Measurements from ENCODE around the gene KIFBP.
"Not testable (repeated sequence)": the region's sequence is repeated elsewhere in the genome, so short reads cannot be mapped to it uniquely, and the experiment has no call there.

The KIFBP gene

DNA sequence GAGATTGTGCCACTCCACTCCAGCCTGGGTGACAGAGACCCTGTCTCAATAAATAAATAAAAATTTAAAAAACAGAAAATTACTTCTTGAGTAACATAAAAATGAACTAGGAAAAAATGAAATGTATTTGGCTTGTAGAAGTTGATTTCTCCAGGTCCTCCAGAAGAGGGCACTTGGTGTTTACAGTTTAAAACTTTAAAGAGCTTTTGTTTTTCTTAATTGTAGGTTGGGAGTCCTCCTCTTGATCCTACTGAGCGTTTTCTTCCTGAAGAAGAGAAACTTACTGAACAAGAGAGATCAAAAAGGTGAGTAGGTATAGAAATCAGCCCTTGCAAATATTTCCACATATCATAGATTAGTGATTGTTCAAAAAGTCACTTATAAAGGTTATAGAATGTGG, 16.2 kb downstream of the KIFBP start:
- DNase-seq, result no peak

DNA sequence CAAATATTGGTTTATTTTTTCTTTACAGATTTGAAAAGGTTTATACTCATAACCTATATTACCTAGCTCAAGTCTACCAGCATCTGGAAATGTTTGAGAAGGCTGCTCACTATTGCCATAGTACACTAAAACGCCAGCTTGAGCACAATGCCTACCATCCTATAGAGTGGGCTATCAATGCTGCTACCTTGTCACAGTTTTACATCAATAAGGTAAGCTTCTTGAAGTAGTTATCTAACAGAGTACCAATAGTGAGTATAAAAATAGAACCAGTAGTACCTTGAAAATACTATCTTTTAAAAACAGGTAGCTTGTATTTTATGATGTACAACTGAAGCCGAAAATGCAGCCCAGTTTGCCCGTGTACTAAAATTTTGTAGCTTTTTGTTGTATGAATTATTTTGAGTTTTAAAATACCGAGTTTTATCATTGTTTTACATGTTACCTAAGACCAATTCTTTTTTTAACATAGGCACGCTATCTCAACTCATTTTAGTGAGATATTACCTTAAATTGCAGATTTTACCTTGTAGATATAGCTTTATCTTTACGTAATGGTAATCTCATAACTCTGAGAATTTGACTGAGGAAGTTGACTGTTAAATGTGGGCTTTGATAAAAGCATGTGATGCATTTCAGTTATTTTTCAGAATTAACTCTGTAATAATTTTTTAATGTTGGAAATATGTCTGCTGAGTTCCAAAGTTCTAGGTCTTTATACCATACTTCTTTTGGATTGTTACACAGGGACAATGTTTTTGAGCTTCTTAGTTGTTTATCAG, 17.3 kb downstream of the KIFBP start:
- no peak for DNase-seq

DNA sequence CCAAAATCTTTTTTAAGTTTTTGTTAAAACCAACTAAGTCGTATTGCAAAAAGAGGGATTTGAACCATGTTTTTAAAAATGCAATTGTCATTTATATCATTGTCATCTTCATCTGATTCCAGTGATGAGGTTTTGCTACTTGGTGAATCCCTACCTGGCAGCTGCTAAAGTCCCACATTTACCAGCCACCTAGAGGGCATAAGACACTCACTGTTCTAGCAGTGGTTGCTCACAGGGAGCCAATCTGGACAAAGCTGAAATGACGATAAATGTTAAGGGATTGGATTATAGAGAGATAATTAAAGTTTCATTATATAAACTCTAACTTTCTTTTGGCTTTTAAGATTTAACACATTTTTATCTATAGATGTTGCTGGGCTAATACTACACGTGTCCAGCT, 18.7 kb downstream of the KIFBP start:
- no peak for DNase-seq

DNA sequence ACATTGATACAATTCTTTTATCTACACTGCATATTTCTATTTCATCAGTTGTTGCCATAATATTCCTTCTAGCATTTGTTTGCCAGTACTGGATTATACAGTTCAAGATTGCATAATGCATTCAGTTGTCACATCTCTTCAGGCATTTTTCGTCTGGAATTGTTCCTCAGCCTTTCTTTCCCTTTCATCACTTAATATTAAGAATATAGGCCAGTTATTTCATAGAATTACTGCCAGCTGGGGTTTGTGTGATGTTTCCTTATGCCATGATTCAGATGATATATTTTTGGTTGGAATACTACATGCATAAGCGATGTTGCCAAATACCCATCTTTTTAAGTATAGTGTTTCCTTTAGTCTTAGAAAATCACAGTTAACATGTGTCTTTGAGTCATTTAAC, 20.8 kb downstream of the KIFBP start:
- no peak for DNase-seq

DNA sequence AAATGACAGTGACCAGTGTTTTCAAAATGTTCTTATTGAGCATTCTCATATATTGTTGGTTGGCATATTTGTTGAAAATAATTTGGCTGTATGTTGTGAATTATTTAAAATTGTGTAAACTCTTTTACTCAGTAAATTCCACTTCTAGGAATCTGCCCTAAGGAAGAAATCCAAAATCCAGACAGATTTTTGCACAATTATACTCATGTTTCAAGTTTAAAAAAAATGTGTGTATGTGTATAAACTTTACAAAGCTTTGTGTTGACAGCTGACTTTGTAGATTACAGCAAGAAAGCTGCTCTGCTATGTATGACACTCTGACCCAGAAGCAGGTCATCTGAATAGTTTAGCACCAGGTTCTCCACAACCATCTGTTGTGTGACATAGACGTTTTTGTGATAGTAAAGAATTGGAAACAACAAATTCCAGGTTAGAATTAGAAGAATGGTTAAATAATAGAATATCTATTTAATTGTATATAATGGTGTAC, 21.6 kb downstream of the KIFBP start:
- no peak for DNase-seq

DNA sequence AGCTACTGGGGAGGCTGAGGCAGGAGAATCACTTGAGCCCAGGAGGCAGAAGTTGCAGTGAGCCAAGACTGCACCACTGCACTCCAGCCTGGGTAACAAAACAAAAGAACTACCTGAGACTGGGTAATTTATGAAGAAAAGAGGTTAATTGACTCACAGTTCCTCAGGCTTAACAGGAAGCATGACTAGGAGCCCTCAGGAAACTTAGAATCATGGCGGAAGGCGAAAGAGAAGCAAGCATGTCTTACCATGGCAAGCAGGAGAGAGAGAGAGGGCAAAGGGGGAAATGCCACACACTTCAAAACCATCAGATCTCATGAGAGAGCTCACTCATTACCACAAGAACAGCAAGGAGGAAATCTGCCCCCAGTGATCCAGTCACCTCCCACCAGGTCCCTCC, 24.2 kb downstream of the KIFBP start:
- DNase-seq, result not testable (repeated sequence)

DNA sequence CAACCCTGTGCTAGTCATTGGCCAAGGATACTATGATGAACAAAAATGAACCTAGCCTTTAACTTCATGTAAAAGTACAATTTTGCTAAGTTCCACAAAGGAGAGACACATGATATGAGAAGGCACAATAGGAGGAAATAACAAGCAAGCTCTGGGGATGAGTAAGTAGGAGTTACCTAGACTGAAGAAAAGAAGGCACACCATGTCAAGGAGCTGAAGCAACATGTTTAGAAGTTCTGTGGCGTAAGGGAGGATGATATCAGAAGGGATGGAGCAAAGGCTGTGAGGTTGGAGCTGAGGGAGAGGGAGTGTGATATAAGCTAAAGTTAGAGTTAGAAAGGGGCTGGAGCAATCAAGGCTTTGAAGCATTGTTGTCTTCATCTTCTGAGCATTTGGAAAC, 25.6 kb downstream of the KIFBP start:
- no peak for DNase-seq

DNA sequence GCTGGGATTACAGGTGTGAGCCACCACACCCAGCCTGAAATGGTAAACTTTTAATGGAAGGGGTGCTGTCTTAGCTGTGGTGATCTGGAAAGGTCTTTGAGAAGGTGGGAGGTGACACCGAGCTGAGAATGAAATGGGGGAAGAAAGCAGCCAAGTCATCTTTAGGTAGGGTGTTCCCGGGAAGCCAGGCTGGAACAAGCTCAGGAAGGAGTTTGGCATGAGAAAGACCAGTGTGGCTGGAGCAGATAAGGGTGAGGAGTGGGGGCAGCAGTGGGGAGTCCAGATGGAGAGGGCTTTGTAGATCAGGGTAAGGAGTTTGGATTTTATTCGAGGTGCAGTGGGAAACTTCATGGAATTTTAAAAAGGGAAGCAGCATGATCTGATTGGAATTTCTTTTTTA, 30.0 kb downstream of the KIFBP start:
- DNase-seq, result no peak

DNA sequence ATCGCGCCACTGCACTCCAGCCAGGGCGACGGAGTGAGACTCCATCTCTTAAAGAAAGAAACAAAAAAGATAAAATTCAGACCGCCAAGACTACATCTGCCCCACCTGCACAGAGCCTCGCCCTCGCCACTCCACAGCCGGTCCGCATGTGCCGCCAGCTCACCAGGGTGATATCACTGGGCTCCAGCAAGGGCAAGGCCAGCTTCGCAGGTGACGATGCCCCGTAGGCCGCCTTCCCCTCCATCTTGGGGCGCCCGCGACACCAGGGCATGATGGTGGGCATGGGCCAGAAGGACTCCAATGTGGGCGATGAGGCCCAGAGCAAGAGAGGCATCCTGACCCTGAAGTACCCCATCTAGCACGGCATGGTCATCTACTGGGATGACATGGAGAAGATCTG, 34.0 kb downstream of the KIFBP start:
- DNase-seq, result no peak

DNA sequence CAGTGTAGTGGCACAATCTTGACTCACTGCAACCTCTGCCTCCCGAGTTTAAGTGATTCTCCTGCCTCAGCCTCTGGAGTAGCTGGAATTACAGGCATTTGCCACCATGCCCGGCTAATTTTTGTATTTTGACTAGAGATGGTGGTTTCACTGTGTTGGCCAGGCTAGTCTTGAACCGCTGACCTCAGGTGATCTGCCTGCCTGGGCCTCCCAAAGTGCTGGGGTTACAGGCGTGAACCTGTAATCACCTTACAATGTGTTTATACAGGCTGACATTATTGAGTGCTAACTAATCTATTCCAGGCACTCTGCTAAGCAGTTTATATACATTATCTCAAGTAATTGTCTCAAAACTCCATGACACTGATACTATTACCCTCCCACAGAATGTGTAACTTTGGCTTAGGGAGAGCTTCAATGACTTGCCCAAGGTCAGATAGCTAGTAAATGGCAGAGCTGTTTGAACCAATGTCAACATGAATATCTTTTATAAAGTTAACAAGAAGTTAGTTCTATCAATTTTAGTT, 36.8 kb downstream of the KIFBP start:
- DNase-seq, result no peak

DNA sequence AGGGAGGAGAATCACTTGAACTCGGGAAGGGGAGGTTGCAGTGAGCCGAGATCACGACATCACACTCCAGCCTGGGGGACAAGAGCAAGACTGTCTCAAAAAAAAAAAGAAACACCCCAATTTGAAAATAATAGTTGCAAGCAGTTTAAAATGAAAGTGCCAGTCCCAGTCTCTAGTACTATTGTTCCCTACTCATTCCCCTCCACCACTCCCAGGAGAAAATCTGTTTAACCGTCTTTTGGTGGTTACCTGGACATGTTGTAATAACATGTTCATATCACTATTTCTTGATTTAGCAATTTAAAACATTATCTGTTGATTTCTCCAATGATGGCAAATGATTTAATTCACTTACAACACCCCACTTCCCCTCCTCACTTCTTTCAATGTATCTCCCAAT, 44.7 kb downstream of the KIFBP start:
- no peak for DNase-seq

DNA sequence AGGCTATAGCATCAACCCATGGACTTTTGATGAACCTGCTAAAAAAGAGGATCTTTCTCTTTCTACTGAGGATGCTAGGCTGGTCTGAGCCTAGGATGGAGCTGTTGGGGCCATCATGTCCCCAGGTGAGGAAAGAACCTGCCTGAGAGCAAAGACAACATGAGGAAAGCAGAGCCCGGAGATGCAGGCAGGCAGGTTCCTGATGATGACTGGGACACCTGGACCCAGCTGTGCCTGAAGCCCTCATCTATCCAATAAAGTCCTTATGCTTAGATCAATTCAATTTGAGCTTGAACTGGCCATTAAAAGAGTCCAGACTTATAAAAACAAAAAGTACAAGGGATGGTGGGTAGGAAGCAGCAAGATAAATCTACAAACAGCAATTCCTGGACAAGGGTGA, 48.9 kb downstream of the KIFBP start:
- DNase-seq, result no peak

DNA sequence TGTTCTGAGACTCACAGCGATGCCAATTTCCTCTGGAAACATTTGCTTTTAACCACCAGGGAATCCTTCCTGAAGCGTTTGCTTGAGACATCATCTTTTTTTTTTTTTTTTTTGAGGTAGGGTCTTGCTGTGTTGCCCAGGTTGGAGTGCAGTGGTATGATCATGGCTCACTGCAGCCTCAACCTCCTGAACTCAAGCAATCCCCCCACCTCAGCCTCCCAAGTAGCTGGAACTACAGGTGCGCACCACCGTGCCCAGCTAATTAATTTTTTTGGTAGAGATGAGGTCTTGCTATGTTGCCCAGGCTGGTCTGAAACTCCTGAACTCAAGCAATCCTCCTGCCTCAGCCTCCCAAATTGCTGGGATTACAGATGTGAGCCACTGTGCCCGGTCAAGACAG, 52.3 kb downstream of the KIFBP start:
- not testable (repeated sequence) for DNase-seq

DNA sequence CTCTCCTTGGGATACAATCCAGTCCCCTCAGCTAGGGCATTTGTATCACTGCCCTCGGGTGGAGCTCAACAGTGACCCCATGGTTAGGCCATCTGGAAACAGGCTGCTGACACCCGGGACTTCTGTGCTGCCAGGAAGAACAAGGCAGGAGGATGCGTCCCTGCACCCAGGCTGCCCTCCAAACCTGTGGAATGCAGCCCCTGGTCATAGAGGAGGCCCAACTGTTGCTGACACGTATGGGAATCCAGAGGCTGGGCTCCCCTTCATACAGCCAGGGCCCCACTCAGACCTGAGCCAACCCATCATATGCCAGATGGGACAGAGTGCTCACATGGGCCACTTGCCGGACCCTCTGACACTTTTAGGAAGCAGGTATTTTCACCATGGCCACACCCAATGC, 53.8 kb downstream of the KIFBP start:
- DNase-seq, result no peak

DNA sequence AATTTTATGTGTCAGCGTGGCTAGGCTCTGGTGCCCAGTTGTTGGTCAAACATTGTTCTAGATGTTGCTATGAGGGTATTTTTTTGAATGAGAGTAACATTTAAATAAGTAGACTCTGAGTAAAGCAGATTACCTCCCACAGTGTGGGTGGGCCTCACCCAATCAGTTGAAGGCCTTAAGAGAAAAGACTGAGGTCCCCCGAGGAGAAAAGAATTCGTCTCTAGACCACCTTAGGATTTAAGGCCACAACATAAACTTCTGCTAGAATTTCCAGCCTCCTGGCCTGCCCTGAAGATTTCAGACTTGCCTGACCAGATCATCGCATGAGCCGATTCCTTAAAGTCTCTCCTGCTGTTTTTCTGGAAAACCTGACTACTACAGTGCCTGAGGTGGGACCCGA, 54.2 kb downstream of the KIFBP start:
- DNase-seq, result no peak

DNA sequence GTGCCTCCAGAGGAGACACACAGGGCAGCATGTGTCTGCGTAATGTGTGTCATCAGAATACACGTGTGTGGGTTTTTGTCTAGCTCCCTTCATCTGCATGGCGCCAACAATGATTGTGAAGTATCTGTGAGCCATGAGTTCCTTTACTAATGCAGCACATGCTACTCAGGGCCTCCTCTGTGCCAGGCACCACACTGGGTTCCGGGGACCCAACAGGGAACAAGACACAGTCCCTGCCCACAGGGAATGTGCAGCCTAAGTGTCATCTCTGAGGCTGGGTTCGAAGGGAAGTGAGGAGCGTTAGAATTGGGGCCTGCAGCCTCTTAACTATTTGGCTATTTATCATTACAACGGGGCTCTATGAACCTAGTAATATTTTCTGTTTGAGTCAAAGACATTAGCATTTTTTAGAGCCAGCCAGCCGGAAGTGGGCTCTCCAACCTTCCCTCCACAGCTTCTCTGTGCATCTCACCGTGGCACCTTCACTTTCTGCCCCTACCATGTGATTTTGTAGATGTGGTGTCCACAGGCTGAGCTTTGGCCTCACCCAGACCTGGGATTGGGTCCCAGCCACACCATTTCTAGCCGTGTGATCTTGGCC, 55.4 kb downstream of the KIFBP start:
- no peak for DNase-seq

DNA sequence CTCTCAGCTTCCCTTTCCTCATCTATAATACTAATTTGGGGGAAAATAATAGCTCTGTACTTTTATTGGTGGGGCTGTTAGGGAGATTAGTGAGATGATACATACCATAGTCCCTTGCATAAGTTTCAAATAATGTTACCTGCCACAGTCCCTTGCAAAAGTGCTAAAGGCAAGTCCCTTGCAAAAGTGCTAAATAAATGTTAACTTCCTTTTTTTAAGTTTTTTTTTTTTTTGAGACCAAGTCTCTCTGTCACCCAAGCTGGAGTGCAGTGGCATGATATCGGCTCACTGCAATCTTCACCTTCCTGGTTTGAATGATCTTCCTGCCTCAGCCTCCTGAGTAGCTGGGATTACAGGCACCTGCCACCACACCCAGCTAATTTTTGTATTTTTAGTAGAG, 55.9 kb downstream of the KIFBP start:
- DNase-seq, result no peak

DNA sequence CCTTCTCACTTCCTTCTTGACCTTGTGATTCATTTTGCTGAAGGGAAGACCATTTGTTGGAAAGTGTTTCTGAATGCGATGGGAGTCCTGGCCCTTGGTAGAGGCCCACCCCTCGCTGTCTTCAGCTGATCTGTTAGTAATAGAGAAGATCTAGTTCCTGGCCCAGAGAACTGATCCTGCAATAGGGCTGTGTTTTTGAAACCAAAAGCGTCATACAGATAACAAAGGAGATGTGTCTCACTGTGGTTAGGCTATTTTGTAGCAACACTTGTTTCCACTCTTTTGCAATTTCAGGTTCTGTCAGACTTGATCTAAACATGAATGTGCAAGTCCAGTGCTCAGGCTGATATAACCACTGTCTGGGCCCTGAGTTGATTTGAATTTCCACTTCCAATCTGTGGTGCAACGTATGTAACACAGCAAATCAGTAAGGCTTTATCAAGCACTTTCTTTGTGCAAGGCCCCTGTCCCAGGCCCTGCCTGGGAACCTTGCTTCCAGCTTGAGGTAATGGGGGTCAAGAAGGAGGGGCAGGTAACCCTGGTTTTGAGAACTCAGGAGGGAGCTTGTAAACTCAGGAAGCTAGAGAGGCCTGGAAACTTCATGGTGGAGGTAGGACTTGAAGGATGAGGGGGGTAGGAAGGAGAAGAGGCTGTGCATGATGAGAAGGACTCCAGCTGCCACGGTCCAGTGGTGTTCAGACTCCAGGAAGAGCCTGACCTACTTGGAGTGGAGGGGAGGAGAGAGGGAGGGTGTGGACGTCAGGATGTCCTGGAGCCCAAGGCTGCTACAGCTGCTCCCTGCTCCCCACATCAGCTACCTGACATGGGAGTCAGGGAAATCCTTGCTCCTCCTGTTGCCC, 57.1 kb downstream of the KIFBP start:
- no peak for DNase-seq

DNA sequence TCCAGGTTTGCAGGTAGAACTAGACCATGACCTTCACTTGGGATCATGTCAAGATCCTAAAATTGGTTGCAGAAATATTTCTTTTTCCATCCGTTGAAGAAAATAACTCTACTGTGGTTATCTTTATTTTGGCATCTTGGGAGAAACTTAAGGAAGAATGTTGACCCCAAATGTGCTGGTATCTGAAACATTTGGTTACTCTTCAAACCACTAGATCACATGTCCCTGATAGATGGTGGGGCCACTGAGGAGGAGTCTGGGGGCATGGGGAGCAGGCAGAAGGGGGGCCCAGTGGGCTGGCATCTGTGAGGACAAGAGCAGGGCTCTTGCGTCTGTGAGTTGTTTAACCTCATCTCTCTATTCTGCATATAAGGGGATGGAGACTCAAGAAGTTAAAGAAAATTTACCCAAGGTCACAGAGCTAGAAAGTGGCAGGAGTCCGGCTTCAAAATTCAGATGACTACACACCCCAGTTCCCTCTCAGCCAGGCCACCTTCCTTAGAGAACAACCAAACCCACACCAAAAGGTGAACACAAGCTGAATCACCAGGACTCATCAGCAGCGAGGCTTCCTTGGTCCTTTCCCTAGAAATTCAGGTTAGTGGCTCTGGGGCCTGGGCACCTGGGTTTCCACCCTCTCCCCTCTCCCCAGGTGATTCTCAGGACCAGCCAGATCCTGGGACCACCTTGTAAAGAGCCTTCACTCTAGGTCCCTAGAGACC, 58.7 kb downstream of the KIFBP start:
- DNase-seq, result no peak

DNA sequence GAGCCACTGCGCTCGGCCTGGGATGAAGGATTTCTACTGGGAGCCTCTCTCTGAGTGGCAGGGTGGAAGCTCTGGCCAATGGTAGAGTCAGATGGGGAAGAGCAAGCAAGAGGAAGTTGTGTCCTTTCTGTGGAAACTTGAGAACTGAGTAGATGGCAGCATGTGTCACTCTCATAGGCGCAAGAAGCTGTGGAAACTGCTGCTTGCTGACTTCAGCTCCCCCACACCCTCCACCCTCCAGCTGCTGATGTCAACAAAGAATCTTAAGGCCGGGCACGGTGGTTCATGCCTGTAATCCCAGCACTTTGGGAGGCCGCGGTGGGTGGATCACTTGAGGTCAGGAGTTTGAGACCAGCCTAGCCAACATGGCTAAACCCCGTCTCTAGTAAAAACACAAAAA, 59.5 kb downstream of the KIFBP start:
- no peak for DNase-seq

DNA sequence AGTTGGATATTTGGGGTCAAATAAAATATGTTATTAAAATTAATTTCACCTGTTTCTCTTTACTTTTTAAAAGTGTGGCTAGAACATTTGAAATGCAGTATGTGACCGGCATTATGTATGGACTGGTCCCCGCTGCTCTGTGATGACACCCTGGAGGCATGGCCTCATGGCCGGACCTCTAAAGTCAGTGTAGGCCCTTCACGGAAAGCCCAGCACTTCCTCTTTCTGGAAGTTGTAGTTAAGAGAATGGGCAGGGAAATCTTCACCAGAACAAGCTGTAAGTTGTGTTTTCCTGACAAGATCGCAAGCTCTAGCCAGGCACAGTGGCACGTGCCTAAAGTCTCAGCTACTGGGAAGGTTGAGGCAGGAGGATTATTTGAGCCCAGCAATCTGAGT, 61.0 kb downstream of the KIFBP start:
- no peak for DNase-seq

DNA sequence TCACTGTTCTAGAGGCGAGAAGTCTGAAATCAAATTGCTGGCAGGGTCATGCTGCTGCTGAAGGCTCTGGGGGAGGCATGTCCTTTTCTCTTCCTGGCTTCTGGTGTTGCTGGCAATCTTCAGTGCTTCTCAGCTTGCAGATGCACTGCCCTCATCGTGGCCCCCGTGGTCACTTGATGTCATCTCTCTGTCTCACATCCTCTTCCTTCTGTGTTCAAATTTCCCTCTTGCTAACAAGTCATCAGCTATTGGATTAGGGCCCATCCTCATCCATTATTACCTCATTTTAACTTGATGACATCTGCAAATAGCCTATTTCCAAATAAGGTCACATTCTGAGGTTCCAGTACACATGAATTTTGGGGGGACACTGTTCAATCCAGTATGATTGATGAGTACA, 62.7 kb downstream of the KIFBP start:
- no peak for DNase-seq
